22Rv1 (cell line): ENCODE results near the gene PHYKPL.

Experiments
- CTCF ChIP-seq: fragments of 450-650 bp; IDR thresholded peaks from 2 replicates; pipeline ENCODE4 v1.5.1; 2017; ENCODE audit warnings: mild to moderate bottlenecking
- ZFX ChIP-seq: fragments of 450-650 bp; IDR thresholded peaks from 2 replicates; pipeline ENCODE4 v1.6.1; 2017; ENCODE audit warnings: antibody characterized with exemption, borderline replicate concordance

GRCh38 chr5:178182158-178182876 is 50.3 kb downstream of the PHYKPL start:
- TF ChIP-seq CTCF (no peak), ZFX (no peak)
